Activated CD4-positive, alpha-beta T cell treated with anti-CD3 and anti-CD28 coated beads for 48 hours (primary cell): ENCODE data around the gene SNRNP48.

Experiments
- DNase-seq: peaks from one replicate; pipeline ENCODE4 v3.0.0-alpha.2; 2020

The SNRNP48 gene

DNA sequence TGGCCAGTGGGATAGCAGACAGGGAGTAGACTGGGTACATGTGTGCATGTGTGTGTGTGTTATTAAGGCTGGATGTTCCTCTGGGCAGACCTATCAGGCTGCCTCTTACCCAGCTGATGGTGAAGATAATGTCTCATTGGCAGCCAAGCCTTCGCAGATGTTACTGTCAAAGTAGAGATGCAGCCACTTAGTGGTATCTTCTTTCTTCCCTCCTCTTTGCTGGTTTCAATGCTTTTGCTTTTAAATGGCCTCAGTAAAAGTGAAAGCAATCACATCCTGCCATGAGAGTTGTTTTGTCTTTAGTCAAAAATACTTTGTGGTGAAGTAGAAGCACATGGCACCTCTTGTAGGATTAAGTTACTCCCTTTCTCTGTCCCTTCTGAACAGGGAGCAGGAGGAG lies 57.5 kb downstream of the SNRNP48 start:
- DNase-seq, result peak; percentile 6

DNA sequence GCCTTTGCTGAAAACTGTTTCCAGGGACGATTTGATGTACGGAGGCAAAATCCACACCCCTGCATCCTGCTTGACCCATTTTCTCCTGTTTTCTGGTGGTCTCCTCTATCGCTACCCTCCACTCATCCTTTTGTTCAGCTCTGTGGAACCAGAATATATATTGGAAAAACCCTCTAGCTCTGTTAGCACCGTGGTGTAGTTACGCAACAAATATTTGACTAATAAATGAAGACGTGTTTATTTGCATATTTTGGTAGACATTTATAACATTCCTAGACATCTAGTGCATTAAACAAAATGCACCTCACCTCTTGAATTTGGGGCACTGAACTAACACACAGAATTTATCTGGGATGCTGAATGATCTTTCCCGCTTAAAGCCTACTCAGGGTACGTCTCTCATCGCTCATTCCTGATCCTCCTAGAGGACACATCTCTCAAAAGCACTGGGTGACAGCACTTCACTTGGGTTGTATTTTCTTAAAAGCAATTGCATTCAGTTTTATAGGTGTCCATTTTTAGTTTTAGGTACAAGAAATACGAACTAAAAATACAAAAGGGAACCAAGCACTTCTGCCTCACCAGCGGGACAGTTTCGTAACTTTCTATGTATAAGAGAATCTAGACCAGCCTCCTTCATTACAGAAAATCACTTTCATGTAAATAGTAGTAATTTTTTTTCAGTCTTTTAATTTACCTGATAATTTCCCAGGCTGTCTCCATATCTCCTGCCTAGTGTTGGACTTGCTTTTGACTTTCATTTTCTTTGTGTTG lies 59.2 kb downstream of the SNRNP48 start:
- no peak for DNase-seq

DNA sequence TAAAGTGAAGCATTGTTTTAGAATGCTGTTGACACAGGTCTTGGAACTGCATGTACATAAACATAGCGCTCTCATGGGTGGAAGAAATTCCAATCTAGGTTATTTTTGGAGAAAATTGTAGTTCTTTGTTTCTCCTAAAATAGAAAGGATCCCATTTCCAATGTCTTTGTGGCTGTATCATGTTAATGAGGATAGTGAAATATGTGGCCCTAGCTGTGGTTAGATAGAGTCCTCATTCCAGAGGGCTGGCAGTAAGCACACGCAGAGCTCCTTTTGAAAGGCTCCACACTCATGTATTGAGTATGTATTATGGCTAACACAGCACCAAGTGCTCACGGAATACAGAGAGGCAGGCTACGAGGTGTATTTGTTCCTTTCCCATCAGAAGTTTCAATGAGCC lies 60.9 kb downstream of the SNRNP48 start:
- no peak for DNase-seq

DNA sequence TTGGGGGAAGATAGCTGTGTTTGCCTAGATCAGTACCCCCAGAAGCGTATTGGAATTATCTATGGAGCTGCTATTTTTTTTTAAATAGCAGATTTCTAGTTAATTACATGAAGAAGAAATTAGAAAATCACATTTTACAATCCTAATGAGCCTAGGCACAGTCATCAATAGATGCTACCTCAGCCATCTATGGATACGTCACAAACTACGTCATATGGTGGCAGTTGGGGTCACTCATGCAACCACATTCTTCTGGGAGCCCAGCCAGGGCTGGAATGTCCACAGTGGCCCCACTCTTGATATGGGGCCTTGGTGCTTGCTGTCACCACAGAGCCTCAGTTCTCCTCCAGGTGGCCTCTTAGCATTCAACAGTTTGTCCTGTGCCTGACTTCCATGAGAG lies 63.0 kb downstream of the SNRNP48 start:
- DNase-seq, result no peak

DNA sequence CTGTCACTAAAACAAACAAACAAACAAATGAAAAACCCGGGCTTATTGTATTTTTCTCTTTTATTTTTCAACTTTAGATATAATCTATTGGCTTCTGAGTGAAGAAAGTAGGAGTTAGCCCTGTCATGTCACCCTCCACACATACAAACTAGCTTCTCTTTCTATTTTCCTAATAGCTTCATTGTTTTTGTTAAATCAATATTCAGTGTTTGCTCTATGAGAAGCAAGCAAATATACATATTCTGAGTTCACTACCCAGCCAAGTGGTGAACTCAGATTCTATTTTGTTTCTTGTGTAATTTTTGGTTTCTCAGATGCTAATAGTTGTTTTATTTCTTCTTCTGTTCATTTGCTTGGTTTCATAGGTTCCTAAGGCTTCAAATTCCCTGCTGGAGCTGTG lies 66.4 kb downstream of the SNRNP48 start:
- no peak for DNase-seq

DNA sequence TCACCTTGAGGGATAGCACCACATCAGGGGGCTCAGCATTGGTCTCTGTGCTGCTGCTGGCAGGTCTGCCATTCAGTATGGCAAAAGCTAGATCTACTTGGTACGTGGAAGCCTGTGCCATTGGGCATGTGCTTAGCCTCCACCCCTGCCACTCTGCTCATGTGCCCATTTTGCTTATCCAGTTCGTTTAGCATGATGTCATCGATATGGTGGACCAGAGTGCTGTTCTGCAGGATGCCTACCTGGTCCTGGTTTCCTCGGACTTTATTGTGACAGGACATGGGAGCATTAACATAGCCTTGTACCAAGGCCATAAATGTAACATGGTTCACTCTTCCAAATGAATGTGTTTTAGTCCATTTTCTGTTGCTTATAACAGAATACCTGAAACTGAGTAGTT lies 68.5 kb downstream of the SNRNP48 start:
- DNase-seq, result no peak

DNA sequence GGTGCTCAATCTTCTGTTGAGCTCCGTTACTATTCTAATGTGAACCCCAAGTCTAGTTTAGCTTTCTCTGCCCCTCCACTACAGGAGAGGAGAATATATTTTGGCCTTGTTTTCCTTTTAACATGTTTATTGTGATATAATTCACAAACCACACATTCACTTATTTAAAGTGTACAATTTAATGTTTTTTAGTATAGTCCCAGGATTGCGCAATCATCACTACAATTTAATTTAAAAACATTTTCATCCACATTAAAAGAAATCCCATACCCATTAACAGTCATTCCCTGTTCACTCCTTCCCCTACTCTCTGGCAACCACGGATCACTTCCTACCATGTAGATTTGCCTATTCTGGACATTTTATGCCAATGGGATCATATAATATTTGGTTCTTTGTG lies 71.4 kb downstream of the SNRNP48 start:
- DNase-seq, result no peak
